Measurements from ENCODE around the gene CASP3.
"Not testable (repeated sequence)": the region's sequence is repeated elsewhere in the genome, so short reads cannot be mapped to it uniquely, and the experiment has no call there.

The CASP3 gene

GRCh38 chr4:184591747-184592270, 57.4 kb downstream of the CASP3 start:
- not testable (repeated sequence) for DNase-seq

GRCh38 chr4:184591070-184591677, 58.1 kb downstream of the CASP3 start:
- no peak for DNase-seq

GRCh38 chr4:184590196-184590595, 59.1 kb downstream of the CASP3 start:
- DNase-seq: no peak

- no peak for DNase-seq
These were observed 60.4 kb downstream of the CASP3 start for GRCh38 chr4:184588893-184589292.

- no peak for DNase-seq
These were observed 61.5 kb downstream of the CASP3 start for GRCh38 chr4:184587701-184588100.

- DNase-seq: no peak
These were observed 62.0 kb downstream of the CASP3 start for GRCh38 chr4:184587221-184587620.

- no peak for DNase-seq
These were observed 65.3 kb downstream of the CASP3 start for GRCh38 chr4:184583738-184584502.
